G401.6 (cell line): ENCODE results near the gene CTDSPL.

Experiments used
- FAIRE-seq: peaks from 2 replicates; lab custom pipeline; 2012; peaks lifted over from hg19 to GRCh38; lab: Jason Lieb, UNC

CTDSPL gene

GRCh38 chr3:38002940-38003339 lies 141.3 kb downstream of the CTDSPL start:
- FAIRE-seq: no peak

- no peak for FAIRE-seq
Observed at GRCh38 chr3:38003371-38003816, 141.7 kb downstream of the CTDSPL start.

GRCh38 chr3:38003817-38004414 lies 142.2 kb downstream of the CTDSPL start:
- no peak for FAIRE-seq

DNA sequence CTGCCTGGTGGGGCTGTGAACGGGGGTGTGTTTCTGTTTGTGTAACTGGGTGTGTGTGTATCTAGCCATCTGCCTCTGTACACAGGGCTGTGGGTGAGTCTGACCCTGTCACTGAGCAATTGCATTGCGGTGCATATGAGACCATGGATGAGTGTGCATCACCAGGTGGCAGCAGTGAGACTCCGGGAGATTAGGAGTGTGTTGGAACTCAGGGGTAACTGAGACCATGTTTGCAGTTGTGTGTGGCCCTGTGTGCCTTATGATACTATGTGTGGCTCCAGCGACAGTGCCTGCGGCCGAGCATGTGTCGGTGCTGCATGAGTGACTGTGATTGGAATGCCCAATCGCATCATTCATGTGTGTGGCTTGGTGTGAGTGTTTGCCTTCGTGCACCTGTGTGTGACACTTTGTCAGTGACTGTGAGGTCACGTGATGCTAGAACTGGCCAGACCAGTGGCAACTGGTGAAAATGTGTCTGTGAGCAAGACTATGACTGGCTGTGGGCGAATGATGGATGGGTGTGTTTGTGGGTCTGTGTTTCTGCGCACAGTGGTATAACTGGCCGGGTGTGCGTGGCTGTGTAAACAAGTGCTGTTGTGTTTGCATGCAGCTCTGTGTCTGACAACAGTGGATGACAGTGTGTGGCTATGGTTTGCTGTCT lies 142.9 kb downstream of the CTDSPL start:
- no peak for FAIRE-seq

GRCh38 chr3:38005076-38006020 lies 143.7 kb downstream of the CTDSPL start:
- FAIRE-seq: no peak

DNA sequence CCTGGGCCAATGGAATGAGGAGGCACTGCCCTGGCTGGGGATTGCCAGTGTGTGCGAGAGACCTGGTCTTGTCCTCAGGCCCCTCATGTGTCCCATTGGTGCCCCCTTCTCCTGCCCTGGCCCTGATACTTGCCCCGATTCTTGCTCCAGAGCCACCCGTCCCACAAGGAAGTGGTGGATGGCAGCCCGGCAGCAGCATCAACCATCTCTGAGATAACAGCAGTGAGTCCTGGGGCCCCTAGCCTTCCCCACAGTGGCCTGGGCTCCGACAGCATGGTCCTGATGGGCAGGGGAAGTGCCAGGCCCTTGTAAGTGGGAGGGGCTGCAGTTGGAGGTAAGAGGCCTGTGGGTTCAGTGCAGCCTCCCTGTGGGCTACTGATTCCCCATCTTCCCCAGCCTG lies 144.4 kb downstream of the CTDSPL start:
- FAIRE-seq: no peak

GRCh38 chr3:38006445-38006995 lies 144.8 kb downstream of the CTDSPL start:
- no peak for FAIRE-seq

GRCh38 chr3:38007754-38008090 lies 146.0 kb downstream of the CTDSPL start:
- FAIRE-seq: no peak

DNA sequence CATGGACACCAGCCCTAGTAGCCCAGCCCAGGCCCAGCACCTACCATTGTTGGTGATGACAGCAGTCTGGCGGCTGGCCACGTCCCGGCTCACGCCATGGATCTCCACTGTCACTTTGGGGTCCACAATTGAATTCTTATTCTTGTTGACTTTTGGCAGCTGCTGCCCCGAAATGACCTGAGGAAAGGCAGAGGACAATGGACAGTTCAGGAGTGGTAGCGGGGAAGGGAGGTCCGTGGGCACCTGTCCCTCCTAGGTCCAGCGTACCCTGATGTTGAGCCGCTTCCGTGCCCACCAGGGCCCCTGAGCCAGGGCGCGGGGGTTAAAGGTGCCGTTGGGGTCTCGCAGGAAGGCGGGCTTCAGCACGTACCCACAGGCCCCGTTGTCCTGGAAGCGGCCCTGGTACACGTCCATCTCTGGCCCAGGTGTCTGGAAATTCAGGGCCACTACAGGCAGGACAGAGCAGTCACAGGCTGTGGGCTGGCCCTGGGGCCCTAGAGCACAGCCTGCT lies 146.6 kb downstream of the CTDSPL start:
- FAIRE-seq: no peak

DNA sequence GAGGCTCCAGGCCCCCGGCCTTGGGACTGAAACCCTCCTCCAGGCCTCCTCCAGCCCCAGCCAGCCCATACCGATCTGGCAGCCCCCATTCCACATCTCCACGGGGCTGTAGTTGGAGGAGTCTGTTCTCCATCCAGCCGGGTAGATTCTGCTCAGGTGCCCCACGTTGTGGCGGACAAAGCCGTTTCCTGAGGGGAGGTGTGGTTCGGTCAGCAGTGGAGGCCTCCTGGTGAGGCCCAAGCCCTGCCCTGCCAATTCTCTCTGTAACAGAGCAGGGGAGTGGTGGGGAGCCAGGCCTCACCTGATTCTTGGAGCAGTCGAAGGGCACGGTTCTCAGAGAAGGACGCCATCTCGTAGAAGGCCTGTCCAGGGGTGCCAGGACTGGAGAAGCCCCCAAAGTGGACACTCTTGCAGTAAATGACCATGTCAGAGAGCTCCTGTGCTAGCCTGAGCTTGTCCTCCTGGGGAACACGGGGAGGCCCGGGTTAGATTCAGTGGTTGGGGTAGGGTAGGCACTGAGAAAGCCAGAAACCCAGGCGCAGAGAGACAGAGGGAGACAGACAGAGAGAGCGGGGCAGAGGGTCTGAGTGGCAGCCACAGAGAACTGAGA lies 147.4 kb downstream of the CTDSPL start:
- no peak for FAIRE-seq

GRCh38 chr3:38009807-38010591 lies 148.3 kb downstream of the CTDSPL start:
- FAIRE-seq: no peak

- no peak for FAIRE-seq
Observed at GRCh38 chr3:38011111-38011510, 149.4 kb downstream of the CTDSPL start.

DNA sequence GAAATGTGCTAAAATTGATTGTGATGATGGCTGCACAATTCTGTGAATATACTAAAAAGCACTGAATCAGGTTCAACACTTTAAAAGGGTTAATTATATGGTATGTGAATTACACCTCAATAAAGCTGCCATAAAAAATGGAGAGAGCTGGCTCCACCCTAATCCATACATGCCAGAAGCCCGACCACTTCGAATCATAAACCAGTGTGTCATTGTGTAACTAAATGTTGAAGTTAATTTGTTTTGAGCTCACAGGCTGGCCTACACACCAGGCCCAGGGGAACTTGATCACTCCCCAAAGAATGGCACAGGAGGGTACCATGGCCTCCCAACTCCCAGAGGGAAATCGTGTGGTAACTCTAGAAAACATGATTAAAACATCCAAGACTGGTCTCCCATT lies 153.8 kb downstream of the CTDSPL start:
- FAIRE-seq: no peak

DNA sequence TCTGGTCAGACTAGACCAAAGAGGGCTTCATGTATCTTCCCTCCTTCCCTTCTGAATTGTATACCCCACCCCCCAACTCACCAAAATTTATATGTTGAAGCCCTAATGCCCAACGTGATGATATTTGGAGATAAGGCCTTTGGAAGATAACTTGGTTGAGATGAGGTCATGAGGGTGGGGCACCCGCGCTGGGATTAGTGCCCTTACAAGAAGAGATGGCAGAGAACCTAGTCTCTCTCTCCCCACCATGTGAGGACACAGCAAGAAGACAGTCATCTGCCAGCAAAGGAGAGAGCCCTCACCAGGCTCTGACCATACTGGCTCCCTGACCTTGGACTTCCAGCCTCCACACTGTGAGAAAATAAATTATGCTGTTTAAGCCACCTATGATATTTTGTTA lies 154.3 kb downstream of the CTDSPL start:
- no peak for FAIRE-seq

- FAIRE-seq: no peak
Observed at GRCh38 chr3:38016410-38016809, 154.7 kb downstream of the CTDSPL start.

- no peak for FAIRE-seq
Observed at GRCh38 chr3:38016847-38017444, 155.3 kb downstream of the CTDSPL start.

DNA sequence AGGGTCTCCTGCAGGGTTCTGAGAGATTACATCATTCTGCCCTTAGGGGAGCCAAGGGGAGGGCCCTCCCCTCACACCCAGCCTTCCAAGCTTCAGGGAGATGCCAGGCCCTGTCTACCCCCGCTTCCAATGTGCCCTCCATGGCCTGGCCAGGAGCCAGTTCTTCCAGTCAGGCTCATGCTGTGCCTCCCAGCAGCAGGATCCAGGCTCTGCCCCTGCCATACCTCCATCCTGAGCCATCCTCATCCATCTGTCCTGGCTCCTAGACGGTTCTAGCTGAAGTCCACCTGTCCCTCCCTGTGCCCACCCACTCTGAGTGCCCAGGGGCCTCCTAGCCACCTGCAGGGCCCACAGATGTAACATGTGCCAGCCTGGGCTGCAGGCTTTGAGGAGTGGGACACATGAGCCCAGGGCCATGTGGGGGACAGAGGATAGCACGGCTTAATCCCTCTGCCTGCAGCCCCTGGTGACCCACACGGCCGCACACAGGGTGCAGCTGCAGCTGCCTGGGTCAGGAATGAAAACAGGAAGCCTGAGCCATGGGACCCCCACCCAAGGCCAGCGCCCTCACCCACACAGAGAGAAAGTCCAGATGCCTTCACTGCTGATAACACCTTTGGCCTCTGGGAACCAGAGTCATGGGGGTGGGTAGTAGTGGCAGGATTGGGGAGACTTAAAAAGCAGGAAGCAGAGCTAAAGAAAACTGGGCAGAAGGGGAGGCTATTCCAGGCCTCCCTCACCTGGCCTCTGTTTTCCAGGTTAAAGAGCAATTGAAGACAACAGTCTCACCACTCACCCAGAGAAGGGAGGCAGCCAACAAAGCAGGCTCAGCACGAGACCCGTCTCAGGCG lies 156.0 kb downstream of the CTDSPL start:
- no peak for FAIRE-seq

DNA sequence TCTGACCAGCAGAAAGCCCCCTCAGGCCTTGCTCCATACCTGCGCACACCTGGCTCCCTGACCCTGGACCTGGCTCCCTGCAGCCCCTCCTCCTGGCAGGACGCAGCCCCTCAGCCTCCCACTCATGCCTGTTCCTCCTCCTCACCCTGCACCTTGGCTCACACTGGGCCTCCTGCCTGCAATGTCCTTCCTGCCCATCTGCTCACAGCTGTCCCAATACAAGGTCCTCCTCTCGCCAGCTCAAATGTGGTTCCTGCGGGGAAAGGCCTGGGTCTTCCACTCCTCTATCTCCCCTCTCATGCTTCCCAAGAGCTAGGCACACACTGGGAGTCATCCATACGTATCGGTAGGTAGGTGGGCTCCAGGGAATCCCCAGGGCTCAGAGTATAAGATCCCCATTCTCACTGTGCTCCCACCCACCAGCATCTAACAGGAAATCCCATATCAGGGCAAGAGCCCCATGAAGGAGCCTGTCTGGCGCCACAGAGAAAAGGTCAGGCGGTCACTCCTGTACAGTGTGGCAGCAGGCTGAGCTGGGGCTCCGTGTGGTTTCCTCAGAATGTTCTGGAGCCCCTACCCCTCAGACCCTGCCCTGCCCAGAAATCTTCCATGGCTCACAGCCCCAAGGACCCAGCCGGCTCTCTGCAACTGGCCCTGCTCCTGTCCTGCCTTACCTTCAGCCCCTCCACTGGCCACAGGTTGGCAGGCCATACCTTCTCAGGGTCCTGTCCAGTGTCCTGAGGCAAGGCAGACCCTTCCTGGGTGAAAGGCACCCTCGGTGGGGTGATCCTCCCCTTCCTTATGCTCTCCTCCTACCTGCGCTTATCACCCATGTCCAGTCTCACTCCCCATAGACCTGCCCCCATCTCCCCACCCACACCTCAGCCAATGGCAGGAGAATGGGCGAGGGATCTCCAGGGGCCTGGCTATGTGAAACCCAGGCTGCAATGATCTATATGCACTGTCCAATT lies 156.9 kb downstream of the CTDSPL start:
- FAIRE-seq: no peak
